ENCODE measurements around the gene MCF2L.
"Not testable (repeated sequence)": the region's sequence is repeated elsewhere in the genome, so short reads cannot be mapped to it uniquely, and the experiment has no call there.

MCF2L gene

GRCh38 chr13:113096052-113096744, 127.2 kb downstream of the MCF2L start:
- no peak for DNase-seq (ENCODE audit: low spot score)

GRCh38 chr13:113096745-113097305, 127.8 kb downstream of the MCF2L start:
- no peak for DNase-seq (ENCODE audit: low spot score)

- no peak for DNase-seq (ENCODE audit: low spot score)
Observed at GRCh38 chr13:113097651-113098050, 128.6 kb downstream of the MCF2L start.

- DNase-seq (ENCODE audit: low spot score): no peak
Observed at GRCh38 chr13:113098162-113098732, 129.2 kb downstream of the MCF2L start.

- no peak for DNase-seq (ENCODE audit: low spot score)
Observed at GRCh38 chr13:113099142-113099541, 130.1 kb downstream of the MCF2L start.

- not testable (repeated sequence) for DNase-seq (ENCODE audit: low spot score)
Observed at GRCh38 chr13:113102302-113102701, 133.3 kb downstream of the MCF2L start.

GRCh38 chr13:113102727-113103126, 133.7 kb downstream of the MCF2L start:
- no peak for DNase-seq (ENCODE audit: low spot score)

- no peak for DNase-seq (ENCODE audit: low spot score)
Observed at GRCh38 chr13:113103646-113104045, 134.6 kb downstream of the MCF2L start.

- no peak for DNase-seq (ENCODE audit: low spot score)
Observed at GRCh38 chr13:113105032-113105920, 136.3 kb downstream of the MCF2L start, which contains the start of gene F7. Gene F7, plus strand, starts transcription at chr13:113105791. Its CDS starts 51 bp downstream, at chr13:113105842.

- DNase-seq (ENCODE audit: low spot score): no peak
Observed at GRCh38 chr13:113105921-113106452, 137.0 kb downstream of the MCF2L start.

- no peak for DNase-seq (ENCODE audit: low spot score)
Observed at GRCh38 chr13:113106711-113107351, 137.8 kb downstream of the MCF2L start.

GRCh38 chr13:113108521-113108920, 139.5 kb downstream of the MCF2L start:
- DNase-seq (ENCODE audit: low spot score): not testable (repeated sequence)

- DNase-seq (ENCODE audit: low spot score): no peak
Observed at GRCh38 chr13:113109151-113110047, 140.4 kb downstream of the MCF2L start.

GRCh38 chr13:113110048-113110851, 141.2 kb downstream of the MCF2L start:
- DNase-seq (ENCODE audit: low spot score): peak; percentile 31

GRCh38 chr13:113110852-113111315, 141.9 kb downstream of the MCF2L start:
- no peak for DNase-seq (ENCODE audit: low spot score)

- not testable (repeated sequence) for DNase-seq (ENCODE audit: low spot score)
Observed at GRCh38 chr13:113111821-113112220, 142.8 kb downstream of the MCF2L start.

GRCh38 chr13:113112475-113112874, 143.5 kb downstream of the MCF2L start:
- not testable (repeated sequence) for DNase-seq (ENCODE audit: low spot score)

- no peak for DNase-seq (ENCODE audit: low spot score)
Observed at GRCh38 chr13:113112893-113113845, 144.2 kb downstream of the MCF2L start.

All from kidney capillary endothelial cell (primary cell).